H1 (cell line): ENCODE measurements around the gene GAMT. TPM values are rescaled to one million over a fixed set of nuclear protein-coding genes. Genes with fewer than 3 reads are reported as not detected.

Experiments used
- ATF2 ChIP-seq: IDR thresholded peaks from 2 replicates; pipeline ENCODE4 v1.6.1; 2012; ENCODE audit warnings: low read length, inconsistent platforms
- CHD7 ChIP-seq: fragments of 300-600 bp; sonication (generic); IDR thresholded peaks from 2 replicates; pipeline ENCODE4 v1.7.1; 2012; ENCODE audit warnings: low read length, moderate library complexity, mild to moderate bottlenecking, inconsistent platforms; ENCODE audit not compliant: insufficient replicate concordance
- SIN3A ChIP-seq, 2 experiments: IDR thresholded peaks in 1 of 2; conservative IDR thresholded peaks in 1 of 2; 2 replicates each; pipeline ENCODE4 v1.6.1; 2011 to 2012; ENCODE audit warnings: low read length in 2 of 2, improper control_type of control experiment in 1 of 2, low read depth in 1 of 2, mild to moderate bottlenecking in 1 of 2
- SP4 ChIP-seq: IDR thresholded peaks from 2 replicates; pipeline ENCODE4 v1.6.1; 2012; ENCODE audit warnings: low read length, inconsistent platforms
- TAF1 ChIP-seq: IDR thresholded peaks from 2 replicates; pipeline ENCODE4 v1.6.1; 2011; ENCODE audit warnings: mild to moderate bottlenecking, low read depth, low read length
- TEAD4 ChIP-seq: IDR thresholded peaks from 2 replicates; pipeline ENCODE4 v1.6.1; 2012; ENCODE audit warnings: low read depth, low read length, inconsistent platforms, mixed read lengths
- polyA plus RNA-seq, 7 experiments: library from polyadenylated mRNA; depleted of rRNA in 3 of 7; stranded (reverse) in 5 of 7; unstranded in 2 of 7; fragments of >200 nt in 5 of 7; fragments of 200-250 nt in 2 of 7; gene quantifications; 1 replicate in 5 of 7; 2 replicates in 1 of 7; 4 replicates in 1 of 7; pipeline versions ENCODE4 v1.2.1 to v1.2.3, GENCODE V29; 2011 to 2013; ENCODE audit warnings: missing spikeins in 2 of 7, mixed read lengths in 2 of 7
- total RNA-seq: library from RNA; stranded (reverse); fragmentation: NEBNext Ultra II Directional; extraction: Animal tissue kit (Norgen Biotek cat#: 25700); gene quantifications from 2 replicates; pipeline ENCODE4 v1.2.1, GENCODE V29; 2021

The GAMT gene
- total and polyA plus RNA-seq, 2 of the 8 experiments (the other 6 are each of a cell fraction or from before 2014, with no cell fraction given): 17.2 to 35.6 TPM

GRCh38 chr19:1407528-1408299, 6.4 kb upstream of the GAMT start, which contains the start of gene DAZAP1 (continued):
- TF ChIP-seq CHD7 (no peak), TAF1 (0 out of 2 replicates have a peak, but pooled peaks have one; percentile 12), ATF2 (no peak), SP4 (0 out of 2 replicates have a peak, but pooled peaks have one; percentile 3), SIN3A (conservative IDR thresholded peaks at IDR 0.05 in 1 of 2, IDR thresholded peaks at IDR 0.05 in 1 of 2; ENCODE audit: low read depth in 1 of 2, low read length in 2 of 2) (no peak), TEAD4 (no peak)
